GM18526 (cell line): ENCODE measurements around the gene CYP11A1.

Experiments used
- POLR2A ChIP-seq: IDR thresholded peaks from 3 replicates; pipeline ENCODE4 v1.6.1; 2011; ENCODE audit not compliant: insufficient read length; ENCODE audit errors: extremely low read depth

Gene CYP11A1

GRCh38 chr15:74395319-74396145, 28.1 kb upstream of the CYP11A1 start:
- no peak for TF ChIP-seq POLR2A

GRCh38 chr15:74394090-74394846, 26.8 kb upstream of the CYP11A1 start:
- TF ChIP-seq POLR2A: no peak

GRCh38 chr15:74393423-74393822, 26.0 kb upstream of the CYP11A1 start:
- TF ChIP-seq POLR2A: no peak

- no peak for TF ChIP-seq POLR2A
Observed at GRCh38 chr15:74392902-74393301, 25.5 kb upstream of the CYP11A1 start.

GRCh38 chr15:74392451-74392830, 25.0 kb upstream of the CYP11A1 start:
- no peak for TF ChIP-seq POLR2A

GRCh38 chr15:74391582-74392450, 24.4 kb upstream of the CYP11A1 start:
- TF ChIP-seq POLR2A: no peak

- TF ChIP-seq POLR2A: no peak
Observed at GRCh38 chr15:74390647-74391288, 23.3 kb upstream of the CYP11A1 start.

GRCh38 chr15:74389241-74390048, 22.0 kb upstream of the CYP11A1 start:
- TF ChIP-seq POLR2A: no peak

GRCh38 chr15:74388363-74388951, 21.0 kb upstream of the CYP11A1 start:
- no peak for TF ChIP-seq POLR2A

GRCh38 chr15:74387621-74388362, 20.3 kb upstream of the CYP11A1 start:
- TF ChIP-seq POLR2A: no peak

- no peak for TF ChIP-seq POLR2A
Observed at GRCh38 chr15:74387141-74387541, 19.7 kb upstream of the CYP11A1 start.

- TF ChIP-seq POLR2A: no peak
Observed at GRCh38 chr15:74386496-74387140, 19.2 kb upstream of the CYP11A1 start.

- TF ChIP-seq POLR2A: no peak
Observed at GRCh38 chr15:74385733-74386132, 18.3 kb upstream of the CYP11A1 start.
